CD8-positive, alpha-beta memory T cell (primary cell): ENCODE data around the gene SMARCAL1. TPM values are rescaled to one million over a fixed set of nuclear protein-coding genes. Genes with fewer than 3 reads are reported as not detected.

Experiments
- CTCF ChIA-PET: fragments of 350-600 bp; sonication (Branson Sonifier 250); formaldehyde crosslinking; loops from one replicate; lab custom pipeline; 2021; ENCODE audit warnings: antibody characterized with exemption; lab: Charles Lee
- POLR2A ChIA-PET: fragments of 350-600 bp; sonication (Branson Sonifier 250); formaldehyde crosslinking; loops from one replicate; lab custom pipeline; 2021; ENCODE audit warnings: antibody characterized with exemption; lab: Charles Lee
- DNase-seq, 5 donors: peaks; one replicate each; pipeline versions ENCODE4 v3.0.0 to v3.0.0-alpha.2; 2020 to 2022; ENCODE audit warnings: mixed read lengths in 1 of 5
- H3K27ac ChIP-seq: one replicate; pipeline ENCODE4 v1.7.0; 2013; ENCODE audit warnings: low read depth, mild to moderate bottlenecking, low read length, moderate library complexity
- H3K27me3 ChIP-seq: 2 replicates; pipeline ENCODE4 v1.7.0; 2013; ENCODE audit warnings: low read length, mild to moderate bottlenecking; ENCODE audit not compliant: insufficient read depth, poor library complexity, severe bottlenecking
- H3K36me3 ChIP-seq: 2 replicates; pipeline ENCODE4 v1.7.0; 2013; ENCODE audit warnings: mild to moderate bottlenecking, low read length, moderate library complexity; ENCODE audit not compliant: insufficient read depth
- H3K4me1 ChIP-seq: 2 replicates; pipeline ENCODE4 v1.7.0; 2013; ENCODE audit warnings: mild to moderate bottlenecking, low read length, moderate library complexity; ENCODE audit not compliant: insufficient read depth
- H3K4me3 ChIP-seq: 2 replicates; pipeline ENCODE4 v1.7.0; 2013; ENCODE audit warnings: mild to moderate bottlenecking, low read length
- H3K9me3 ChIP-seq: 2 replicates; pipeline ENCODE4 v1.7.0; 2013; ENCODE audit warnings: mild to moderate bottlenecking, low read length
- H3K27ac Mint-ChIP-seq, 8 donors: one replicate each; pipeline ENCODE4 v1.8.0; 2020 to 2021; ENCODE audit warnings: mixed read lengths in 8 of 8, mild to moderate bottlenecking in 6 of 8, inconsistent platforms in 3 of 8, moderate library complexity in 3 of 8
- H3K27me3 Mint-ChIP-seq, 2 donors: one replicate each; pipeline ENCODE4 v1.8.0; 2020 to 2021; ENCODE audit warnings: mixed read lengths in 2 of 2, mild to moderate bottlenecking in 1 of 2, moderate library complexity in 1 of 2
- H3K36me3 Mint-ChIP-seq, 3 donors: one replicate each; pipeline ENCODE4 v1.8.0; 2020 to 2021; ENCODE audit warnings: mixed read lengths in 3 of 3, inconsistent platforms in 1 of 3, mild to moderate bottlenecking in 1 of 3
- H3K4me1 Mint-ChIP-seq, 3 donors: one replicate each; pipeline ENCODE4 v1.8.0; 2020 to 2021; ENCODE audit warnings: mixed read lengths in 3 of 3, inconsistent platforms in 1 of 3, mild to moderate bottlenecking in 1 of 3
- H3K4me3 Mint-ChIP-seq, 7 donors: one replicate each; pipeline ENCODE4 v1.8.0; 2020 to 2021; ENCODE audit warnings: mixed read lengths in 7 of 7, mild to moderate bottlenecking in 6 of 7, moderate library complexity in 4 of 7, inconsistent platforms in 2 of 7
- H3K9me3 Mint-ChIP-seq, 5 donors: one replicate each; pipeline ENCODE4 v1.8.0; 2020 to 2022; ENCODE audit warnings: mixed read lengths in 5 of 5, mild to moderate bottlenecking in 3 of 5, moderate library complexity in 2 of 5, inconsistent platforms in 1 of 5
- polyA plus RNA-seq: library from polyadenylated mRNA; unstranded; fragments of 300-500 nt; fragmentation: Illumina TruSeq; gene quantifications from one replicate; pipeline ENCODE4 v1.2.3, GENCODE V29; 2021
- total RNA-seq, 2 experiments: library from RNA; stranded (reverse); gene quantifications; one replicate each; pipeline ENCODE4 v1.2.3, GENCODE V29; 2021

The SMARCAL1 gene
- total and polyA plus RNA-seq, 3 experiments from 2014 or later: 26.7 to 29.3 (median 28.2) TPM

DNA sequence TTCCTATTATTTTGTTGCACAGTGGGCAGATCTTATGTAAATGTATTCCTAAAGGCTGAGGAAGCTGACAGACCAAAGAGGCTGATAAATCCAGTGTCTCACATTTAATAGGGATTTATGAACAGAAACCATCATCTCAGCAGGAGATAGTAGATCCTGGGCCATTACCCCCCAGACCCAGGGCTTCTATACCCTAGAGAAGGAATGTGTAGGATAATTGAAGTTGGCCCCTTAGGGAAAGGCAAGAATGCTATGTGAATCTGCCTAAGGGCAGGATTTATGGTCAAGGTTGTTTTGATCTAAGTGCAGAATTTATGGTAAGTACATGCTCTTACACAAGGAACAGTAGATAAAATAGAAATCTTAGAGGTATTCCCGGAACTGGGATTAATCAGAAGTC is 115.3 kb downstream of the SMARCAL1 start:
- Mint-ChIP-seq H3K27me3 (no peaks in the 10 kb centered on the region), H3K27ac (no peak overlapping the region), H3K9me3 (peaks cover 0 to 2% (median 0%) of the 10 kb centered on the region in 5 donors), H3K4me1 (no peaks in the 10 kb centered on the region), H3K4me3 (no peak overlapping the region), H3K36me3 (no peaks in the 10 kb centered on the region)
- Histone ChIP-seq H3K9me3 (no peaks in the 10 kb centered on the region), H3K36me3 (no peaks in the 10 kb centered on the region), H3K27me3 (no peaks in the 10 kb centered on the region), H3K4me3 (no peak overlapping the region), H3K4me1 (no peaks in the 10 kb centered on the region), H3K27ac (no peak overlapping the region)
- POLR2A ChIA-PET: no interaction called here
- DNase-seq: no peak
- CTCF ChIA-PET: no interaction called here

DNA sequence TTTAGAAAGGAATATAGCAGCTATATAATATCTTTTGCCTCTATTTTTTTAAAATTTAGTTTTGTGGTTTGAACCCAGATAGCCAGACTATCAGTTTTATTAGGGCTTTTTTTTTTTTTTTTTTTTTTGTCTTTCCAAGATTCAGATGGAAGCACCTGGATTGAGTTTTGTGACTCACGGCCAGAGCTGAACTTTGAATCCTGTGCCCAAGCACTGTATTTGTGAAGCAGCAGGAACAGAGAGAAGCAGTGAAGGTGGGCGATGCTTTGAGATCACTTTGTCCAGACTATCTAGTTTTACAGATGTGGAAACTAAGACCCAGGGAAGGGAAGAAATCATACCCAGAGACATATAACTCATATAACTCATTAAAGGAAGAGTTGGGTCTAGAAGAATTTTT is 120.3 kb downstream of the SMARCAL1 start:
- CTCF ChIA-PET: no interaction called here
- Histone ChIP-seq H3K27ac (no peak overlapping the region), H3K27me3 (no peaks in the 10 kb centered on the region), H3K9me3 (no peaks in the 10 kb centered on the region), H3K4me3 (no peak overlapping the region), H3K4me1 (no peaks in the 10 kb centered on the region), H3K36me3 (no peaks in the 10 kb centered on the region)
- H3K9me3 Mint-ChIP-seq: no peaks in the 10 kb centered on the region
- H3K4me1 Mint-ChIP-seq: no peaks in the 10 kb centered on the region
- H3K36me3 Mint-ChIP-seq: no peaks in the 10 kb centered on the region
- POLR2A ChIA-PET: no interaction called here
- no peak for DNase-seq
- H3K27me3 Mint-ChIP-seq: peaks cover 4 to 15% of the 10 kb centered on the region in 2 donors
- H3K27ac Mint-ChIP-seq: no peak overlapping the region
- H3K4me3 Mint-ChIP-seq: no peak overlapping the region

Other genes starting within 250 kb of the SMARCAL1 start
- gene MARCHF4, start 40.0 kb upstream of the SMARCAL1 start, total RNA-seq: not detected
- gene MARCHF4, start 40.0 kb upstream of the SMARCAL1 start, polyA plus RNA-seq: not detected
- 1,000 to 10,000 TPM; 3,637 to 3,698 TPM for gene RPL37A, start 86.4 kb downstream of the SMARCAL1 start, total RNA-seq
- 3,268 TPM for gene RPL37A, start 86.4 kb downstream of the SMARCAL1 start, polyA plus RNA-seq
- gene IGFBP2, start 220.9 kb downstream of the SMARCAL1 start, total RNA-seq: 1 to 10 TPM in 1 of 2 experiments, under 1 TPM in 1; 0.84 to 1.1 TPM
- gene IGFBP2, start 220.9 kb downstream of the SMARCAL1 start, polyA plus RNA-seq: 1.2 TPM